Dendritic cell treated with granulocyte-macrophage colony-stimulating factor and Interleukin-4, amounts not matched to agents 40 ng/mL and 50 ng/mL, for 4 days (primary cell): ENCODE results near the gene MAN1A2.

Experiments used
- H3K27ac Mint-ChIP-seq: one replicate; pipeline ENCODE4 v1.8.0; 2022; ENCODE audit warnings: mild to moderate bottlenecking, mixed read lengths
- H3K27me3 Mint-ChIP-seq: one replicate; pipeline ENCODE4 v1.8.0; 2022; ENCODE audit warnings: mild to moderate bottlenecking, mixed read lengths
- H3K36me3 Mint-ChIP-seq: one replicate; pipeline ENCODE4 v1.8.0; 2022; ENCODE audit warnings: low read depth, mixed read lengths
- H3K4me1 Mint-ChIP-seq: one replicate; pipeline ENCODE4 v1.8.0; 2022; ENCODE audit warnings: low read depth, mixed read lengths
- H3K4me3 Mint-ChIP-seq: one replicate; pipeline ENCODE4 v1.8.0; 2022; ENCODE audit warnings: mild to moderate bottlenecking, moderate library complexity, mixed read lengths
- H3K9me3 Mint-ChIP-seq: one replicate; pipeline ENCODE4 v1.8.0; 2022; ENCODE audit warnings: mixed read lengths
- intact Hi-C: fragments of 100-400 bp; cut with micrococcal nuclease; formaldehyde crosslinking; loops from one replicate; pipeline ENCODE4 v1.15.0; 2022

Gene MAN1A2

DNA sequence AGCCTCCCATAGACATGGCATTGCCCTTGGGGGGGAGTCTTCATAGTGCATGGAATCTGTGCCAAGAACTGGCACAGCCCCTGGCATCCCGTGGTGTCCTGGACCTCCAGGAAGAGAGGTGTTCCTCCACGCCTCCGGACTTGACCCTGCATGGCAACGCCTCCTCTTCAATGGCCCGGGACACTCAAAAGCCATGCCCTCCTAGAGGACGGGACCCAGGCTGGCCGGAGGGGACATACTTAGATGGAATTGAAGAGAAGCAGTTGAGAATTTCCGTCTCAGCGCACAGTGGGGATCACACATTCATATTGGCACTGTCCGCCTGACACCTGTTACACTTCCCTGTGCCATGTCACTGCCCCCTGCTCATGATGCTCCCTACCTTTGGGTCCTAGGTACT lies 200.2 kb downstream of the MAN1A2 start:
- intact Hi-C loops = no loop called here
- peaks cover 2% of the 10 kb centered on the region for H3K27me3 Mint-ChIP-seq
- peaks cover 35% of the 10 kb centered on the region for H3K4me1 Mint-ChIP-seq
- H3K9me3 Mint-ChIP-seq = no peaks in the 10 kb centered on the region
- no peak overlapping the region for H3K27ac Mint-ChIP-seq
- H3K4me3 Mint-ChIP-seq = no peak overlapping the region
- H3K36me3 Mint-ChIP-seq = no peaks in the 10 kb centered on the region

DNA sequence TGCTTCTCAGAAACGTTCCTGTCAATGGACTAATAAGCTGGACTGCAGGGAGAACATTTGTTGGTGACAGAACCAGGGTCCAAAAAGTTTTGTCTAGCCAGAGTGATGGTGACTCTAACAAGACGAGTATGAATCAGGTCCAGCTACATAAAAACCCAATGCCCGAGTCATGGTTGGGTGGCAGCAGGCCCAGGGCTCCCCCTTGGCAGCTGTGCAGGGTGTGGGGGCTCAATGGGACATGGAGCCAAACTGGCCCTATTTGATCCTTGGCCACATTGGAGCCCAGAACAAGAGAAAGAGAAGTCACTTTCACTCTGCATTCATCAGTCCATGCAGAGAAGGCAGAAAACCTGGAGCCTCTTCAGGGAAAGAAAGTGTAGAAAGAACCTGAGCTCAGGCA lies 200.7 kb downstream of the MAN1A2 start:
- intact Hi-C loops = no loop called here
- peaks cover 2% of the 10 kb centered on the region for H3K27me3 Mint-ChIP-seq
- no peaks in the 10 kb centered on the region for H3K36me3 Mint-ChIP-seq
- H3K4me3 Mint-ChIP-seq = no peak overlapping the region
- no peak overlapping the region for H3K27ac Mint-ChIP-seq
- no peaks in the 10 kb centered on the region for H3K9me3 Mint-ChIP-seq
- H3K4me1 Mint-ChIP-seq = peaks cover 35% of the 10 kb centered on the region

DNA sequence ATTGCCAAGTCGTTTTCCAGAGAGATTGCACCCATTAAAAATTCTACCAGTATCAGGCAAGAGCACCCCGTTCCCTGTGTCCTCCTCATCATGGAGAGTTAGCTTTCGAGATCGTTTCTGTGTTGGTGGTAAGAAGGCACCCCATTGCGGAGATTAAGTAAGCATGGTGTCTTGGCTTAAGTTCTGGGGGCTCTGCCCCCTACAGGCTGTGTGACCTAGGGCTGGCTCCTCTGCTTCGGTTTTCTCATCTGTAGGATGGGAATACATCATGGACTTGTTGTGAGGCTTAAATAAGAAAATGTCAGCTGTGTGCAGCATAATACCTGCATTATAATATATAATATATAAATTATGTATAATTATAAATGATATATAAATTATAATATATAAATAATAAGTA lies 201.8 kb downstream of the MAN1A2 start:
- Mint-ChIP-seq H3K9me3 (no peaks in the 10 kb centered on the region), H3K4me3 (no peak overlapping the region), H3K4me1 (peaks cover 24% of the 10 kb centered on the region)

DNA sequence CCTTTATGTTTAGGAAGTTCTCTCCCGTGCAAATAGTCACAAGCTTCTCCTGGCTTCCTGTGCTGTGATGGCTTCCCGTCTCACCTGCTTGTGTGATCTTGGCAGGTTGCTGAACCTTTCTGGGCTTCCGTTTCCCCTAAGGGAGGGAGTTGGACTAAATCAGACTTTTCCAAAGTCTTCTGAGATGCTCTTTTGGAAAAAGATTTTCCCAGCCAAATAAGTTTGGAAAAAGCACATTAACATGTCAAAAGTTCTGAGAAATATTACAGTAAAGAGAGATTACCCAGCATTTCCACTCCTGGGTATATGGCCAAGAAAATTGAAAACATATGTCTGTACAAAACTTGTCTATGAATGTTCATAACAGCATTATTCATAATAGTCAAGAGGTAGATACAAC lies 202.6 kb downstream of the MAN1A2 start:
- H3K27me3 Mint-ChIP-seq = no peaks in the 10 kb centered on the region
- no peak overlapping the region for H3K27ac Mint-ChIP-seq
- H3K4me3 Mint-ChIP-seq = no peak overlapping the region

More for the DNA sequence above, 201.8 kb downstream of the MAN1A2 start:
- Mint-ChIP-seq H3K27ac (no peak overlapping the region), H3K27me3 (no peaks in the 10 kb centered on the region), H3K36me3 (no peaks in the 10 kb centered on the region)
- intact Hi-C loops = no loop called here

DNA sequence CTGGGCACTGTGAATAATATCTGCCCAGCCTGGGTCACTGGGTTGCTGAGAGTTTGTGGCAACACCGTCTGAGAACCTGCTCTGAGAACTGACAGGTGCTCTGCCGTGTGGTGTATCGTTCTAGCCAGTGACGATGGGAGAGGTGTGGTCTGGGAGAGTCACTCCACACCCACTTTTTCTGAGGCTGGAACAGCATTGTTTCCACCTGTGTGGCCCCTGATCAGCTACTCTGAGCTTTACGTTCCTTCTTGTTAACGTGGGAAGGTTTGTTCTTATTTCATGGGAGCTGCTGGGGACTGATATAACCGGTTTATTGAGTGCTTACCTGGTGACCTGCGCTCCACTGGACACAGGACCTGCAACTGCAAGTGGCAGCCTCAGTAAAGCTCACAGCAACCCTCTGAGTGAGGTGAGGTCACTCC lies 203.8 kb downstream of the MAN1A2 start:
- H3K27ac Mint-ChIP-seq = no peak overlapping the region
- intact Hi-C loops = no loop called here
- H3K27me3 Mint-ChIP-seq = no peaks in the 10 kb centered on the region
- H3K4me1 Mint-ChIP-seq = peaks cover 8% of the 10 kb centered on the region
- no peaks in the 10 kb centered on the region for H3K9me3 Mint-ChIP-seq
- H3K4me3 Mint-ChIP-seq = no peak overlapping the region
- H3K36me3 Mint-ChIP-seq = no peaks in the 10 kb centered on the region

More for the DNA sequence above, 202.6 kb downstream of the MAN1A2 start:
- H3K9me3 Mint-ChIP-seq = no peaks in the 10 kb centered on the region
- H3K4me1 Mint-ChIP-seq = peaks cover 16% of the 10 kb centered on the region
- intact Hi-C loops = no loop called here
- no peaks in the 10 kb centered on the region for H3K36me3 Mint-ChIP-seq

DNA sequence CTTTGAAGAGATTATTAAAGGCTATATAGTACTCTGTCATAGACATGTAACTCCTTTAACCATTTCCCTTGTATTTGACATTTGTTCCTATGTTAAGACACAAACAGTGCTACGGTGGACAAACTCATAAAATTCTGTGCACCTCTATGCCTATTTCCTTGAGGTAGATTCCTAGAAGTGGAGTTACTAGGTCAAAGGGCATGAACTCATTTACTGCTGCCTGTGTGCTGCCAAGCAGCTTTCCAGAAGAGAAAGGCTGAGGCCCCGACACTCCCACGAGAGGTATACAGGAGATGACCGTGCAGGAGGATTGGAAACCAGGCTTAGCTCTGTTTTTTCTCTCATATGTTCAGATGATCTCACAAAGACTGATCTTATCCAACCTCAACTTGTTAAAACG lies 204.2 kb downstream of the MAN1A2 start:
- Mint-ChIP-seq H3K27ac (no peak overlapping the region), H3K9me3 (no peaks in the 10 kb centered on the region), H3K36me3 (no peaks in the 10 kb centered on the region), H3K4me3 (no peak overlapping the region), H3K27me3 (no peaks in the 10 kb centered on the region), H3K4me1 (peaks cover 8% of the 10 kb centered on the region)
- intact Hi-C loops = no loop called here

DNA sequence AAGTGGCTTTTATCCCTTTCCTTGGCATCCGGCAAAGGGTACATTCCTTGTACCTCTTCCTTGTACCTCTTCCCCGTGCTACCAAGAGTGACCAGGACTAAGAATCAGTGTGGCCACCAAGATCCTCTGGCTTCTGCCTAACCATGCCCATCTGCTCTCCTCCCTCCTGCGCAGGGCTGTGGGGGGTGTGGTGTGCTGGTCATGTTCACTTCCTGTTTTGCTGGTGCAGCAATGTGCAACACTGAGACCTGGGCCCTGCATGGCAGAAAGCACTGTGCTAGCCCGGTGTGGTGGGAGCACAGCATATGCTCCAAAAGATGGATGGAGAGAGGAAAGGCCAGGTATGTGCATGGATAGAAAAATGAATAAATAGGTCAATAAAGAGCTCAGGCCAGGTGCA lies 205.3 kb downstream of the MAN1A2 start:
- Mint-ChIP-seq H3K27ac (no peak overlapping the region), H3K27me3 (no peaks in the 10 kb centered on the region), H3K9me3 (no peaks in the 10 kb centered on the region), H3K4me1 (peaks cover 8% of the 10 kb centered on the region), H3K36me3 (no peaks in the 10 kb centered on the region), H3K4me3 (no peak overlapping the region)
- intact Hi-C loops = no loop called here

DNA sequence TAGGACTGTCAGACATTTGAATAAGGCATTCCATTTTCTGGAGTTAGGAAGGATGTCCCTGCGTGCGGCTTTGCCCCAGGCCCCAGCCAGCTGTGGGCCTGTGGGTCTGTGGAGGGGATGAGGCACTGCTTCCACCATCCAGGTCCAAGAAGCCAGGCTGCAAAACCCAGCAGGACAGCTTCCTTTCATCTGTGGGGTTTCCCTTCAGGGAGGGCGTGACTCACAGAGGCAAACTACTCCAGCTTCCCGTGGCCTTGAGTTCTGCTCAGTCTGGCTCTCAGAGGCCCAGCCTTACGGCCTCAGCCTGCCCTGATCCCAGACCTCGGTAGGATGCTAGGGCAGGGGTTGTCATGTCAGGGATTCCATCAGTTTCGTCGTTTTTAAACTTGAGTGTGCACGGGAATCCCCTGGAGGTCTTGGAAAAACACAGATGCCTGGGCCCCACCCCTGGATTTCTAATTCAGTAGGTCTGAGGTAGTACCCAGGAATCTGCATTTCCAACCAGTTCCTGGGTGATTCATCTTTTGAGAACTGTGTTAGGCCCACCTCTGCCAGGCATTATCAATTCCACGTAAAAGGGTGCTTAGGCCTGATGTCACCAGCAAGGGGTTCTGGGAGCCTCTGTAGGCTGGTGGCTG lies 206.3 kb downstream of the MAN1A2 start:
- intact Hi-C loops = no loop called here
- Mint-ChIP-seq H3K4me3 (no peak overlapping the region), H3K9me3 (no peaks in the 10 kb centered on the region), H3K27me3 (no peaks in the 10 kb centered on the region), H3K36me3 (no peaks in the 10 kb centered on the region), H3K4me1 (peaks cover 8% of the 10 kb centered on the region), H3K27ac (no peak overlapping the region)

DNA sequence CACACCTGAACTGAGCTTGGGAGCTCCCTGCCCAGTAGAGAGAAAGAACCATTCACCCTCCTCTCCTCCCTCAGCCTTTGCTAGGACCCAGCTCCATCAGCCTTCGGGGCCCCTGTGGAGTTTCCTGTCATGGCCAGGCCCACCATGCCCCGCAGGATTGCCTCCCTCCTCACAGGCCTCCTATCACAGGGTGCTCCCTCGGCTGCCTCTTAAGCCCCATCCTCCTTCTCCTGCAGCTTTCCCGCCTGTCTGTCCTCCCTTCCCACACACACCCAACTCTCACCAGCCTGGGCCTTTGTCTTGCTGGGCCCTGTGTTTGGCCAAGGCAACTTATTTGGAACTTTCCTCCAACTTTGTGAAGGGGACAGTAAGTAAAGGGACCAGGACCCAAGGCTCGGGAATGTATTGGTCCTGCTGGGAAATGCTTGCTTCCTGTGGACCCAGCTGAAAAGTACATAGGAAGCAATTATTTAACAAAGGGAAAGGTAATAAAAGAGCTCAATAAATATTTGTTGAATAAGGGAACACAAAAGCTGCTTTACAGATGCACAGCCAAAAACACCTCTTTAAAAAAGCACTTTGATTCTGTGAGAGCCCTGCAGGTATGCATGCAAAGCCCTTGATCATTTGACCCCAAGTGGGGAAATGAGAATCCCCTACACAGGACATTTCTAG lies 207.0 kb downstream of the MAN1A2 start:
- Mint-ChIP-seq H3K36me3 (no peaks in the 10 kb centered on the region), H3K4me3 (no peak overlapping the region), H3K27me3 (no peaks in the 10 kb centered on the region), H3K9me3 (no peaks in the 10 kb centered on the region), H3K27ac (no peak overlapping the region), H3K4me1 (peaks cover 8% of the 10 kb centered on the region)
- intact Hi-C loops = no loop called here

DNA sequence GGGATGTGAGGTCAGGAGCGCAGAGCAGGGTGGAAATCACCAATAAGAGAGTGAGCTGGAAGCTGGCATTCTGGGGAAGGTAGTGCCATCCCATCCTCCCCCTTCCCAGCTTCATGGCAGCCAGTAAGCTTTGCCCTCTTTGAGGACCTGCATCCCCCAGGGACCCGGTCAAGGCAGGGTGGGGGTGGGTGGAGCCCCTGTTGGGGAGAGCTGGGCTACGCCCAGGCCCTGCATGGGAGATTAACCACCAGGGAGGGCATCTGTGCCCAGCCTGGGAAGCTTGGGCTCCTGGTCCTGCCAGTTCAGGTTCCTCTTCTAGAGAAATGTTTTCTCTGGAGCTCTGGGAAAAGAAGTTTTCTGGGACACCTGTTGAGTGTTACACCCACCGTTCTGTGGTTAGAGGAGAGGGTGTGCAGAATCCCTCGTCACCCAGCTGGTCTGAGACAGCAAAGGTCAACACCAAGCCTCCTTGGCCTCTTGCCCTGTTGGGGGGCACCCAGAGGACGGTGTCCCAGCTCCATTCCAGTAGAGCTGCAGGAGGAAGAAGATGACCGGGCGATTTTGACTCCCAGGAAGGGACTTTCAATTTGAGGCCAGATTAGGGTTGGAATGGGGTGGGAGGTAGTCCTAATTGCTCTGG lies 208.5 kb downstream of the MAN1A2 start:
- H3K4me1 Mint-ChIP-seq = peaks cover 8% of the 10 kb centered on the region
- H3K36me3 Mint-ChIP-seq = no peaks in the 10 kb centered on the region
- no peak overlapping the region for H3K27ac Mint-ChIP-seq

DNA sequence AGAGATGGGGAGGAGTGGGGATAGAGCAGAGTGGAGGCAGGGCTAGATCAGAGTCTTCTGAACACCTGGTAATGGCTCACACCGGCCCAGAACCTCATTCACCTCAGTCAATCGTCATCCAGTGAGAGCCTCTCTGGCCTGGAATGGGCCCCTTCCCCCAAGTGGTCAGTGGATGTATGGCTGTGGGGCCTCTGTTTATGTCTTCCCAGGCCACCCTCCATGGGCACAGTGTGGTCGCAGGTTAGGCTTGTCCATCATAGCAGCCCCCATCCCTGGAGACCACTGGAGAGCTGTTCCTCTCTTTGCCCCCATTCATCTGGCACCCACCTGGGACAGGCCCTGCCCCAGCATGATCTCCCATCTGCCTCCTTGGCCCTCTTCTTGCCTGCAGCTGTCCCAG lies 209.0 kb downstream of the MAN1A2 start:
- H3K36me3 Mint-ChIP-seq = no peaks in the 10 kb centered on the region
- peaks cover 8% of the 10 kb centered on the region for H3K4me1 Mint-ChIP-seq
- H3K9me3 Mint-ChIP-seq = no peaks in the 10 kb centered on the region
- no peak overlapping the region for H3K27ac Mint-ChIP-seq
- no peaks in the 10 kb centered on the region for H3K27me3 Mint-ChIP-seq
- no peak overlapping the region for H3K4me3 Mint-ChIP-seq
- intact Hi-C loops = no loop called here

More for the DNA sequence above, 208.5 kb downstream of the MAN1A2 start:
- Mint-ChIP-seq H3K4me3 (no peak overlapping the region), H3K9me3 (no peaks in the 10 kb centered on the region), H3K27me3 (no peaks in the 10 kb centered on the region)
- intact Hi-C loops = no loop called here

DNA sequence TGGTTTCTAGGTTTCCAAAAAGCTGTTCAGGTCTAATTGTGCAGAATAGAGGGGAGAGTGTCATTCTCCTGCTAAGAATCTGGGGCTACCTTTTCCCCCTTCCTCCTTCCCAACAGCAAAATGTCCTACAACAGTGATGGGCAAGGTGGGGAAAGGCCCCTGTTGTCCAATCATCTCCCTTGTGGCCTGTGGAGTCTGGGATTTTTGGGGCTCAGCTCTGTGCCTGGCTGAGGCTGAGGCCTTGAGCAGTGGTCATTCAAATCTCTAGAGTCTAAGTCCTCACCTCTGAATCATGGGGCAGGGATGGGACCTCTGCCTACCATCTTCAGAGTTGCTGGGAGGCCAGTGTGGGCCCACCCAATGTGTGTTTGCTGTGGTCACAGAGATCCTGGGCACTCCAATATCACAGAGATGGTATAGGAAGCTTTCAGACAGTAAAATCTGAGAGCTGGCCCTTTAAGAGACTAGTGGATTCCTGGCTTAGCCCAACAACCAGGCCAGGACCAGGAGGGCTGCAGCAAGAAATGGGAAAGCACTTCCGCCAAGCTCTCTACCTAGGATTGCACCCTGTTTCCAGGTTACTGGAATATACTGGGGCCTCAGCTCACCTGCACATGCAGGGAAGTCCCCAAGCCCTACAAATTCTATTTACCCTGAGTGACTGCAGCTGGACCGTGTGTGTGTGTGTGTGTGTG lies 210.1 kb downstream of the MAN1A2 start:
- H3K27me3 Mint-ChIP-seq = no peaks in the 10 kb centered on the region
- H3K4me1 Mint-ChIP-seq = peaks cover 6% of the 10 kb centered on the region
- intact Hi-C loops = no loop called here
- no peaks in the 10 kb centered on the region for H3K36me3 Mint-ChIP-seq
- H3K4me3 Mint-ChIP-seq = no peak overlapping the region
- H3K27ac Mint-ChIP-seq = no peak overlapping the region
- no peaks in the 10 kb centered on the region for H3K9me3 Mint-ChIP-seq

DNA sequence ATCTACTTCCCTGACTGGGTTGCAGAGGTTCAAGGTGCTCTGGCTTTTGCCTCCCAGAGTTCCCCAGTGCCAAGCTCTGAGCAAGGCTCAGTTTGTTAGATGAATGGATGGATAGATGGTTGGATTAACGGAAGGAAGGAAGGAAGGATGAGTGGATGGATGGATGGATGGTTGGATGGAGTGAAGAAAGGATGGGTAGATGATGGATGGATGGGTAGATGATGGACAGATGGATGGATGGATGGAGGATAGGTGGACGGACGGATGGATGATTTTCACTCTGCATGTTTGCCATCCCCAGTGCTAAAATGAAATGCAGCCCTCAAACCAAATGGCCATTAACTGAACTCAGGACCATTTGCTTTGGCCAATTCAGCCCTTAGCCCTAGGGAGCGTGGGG lies 211.2 kb downstream of the MAN1A2 start:
- Mint-ChIP-seq H3K4me3 (no peak overlapping the region), H3K4me1 (no peaks in the 10 kb centered on the region), H3K27me3 (no peaks in the 10 kb centered on the region), H3K9me3 (no peaks in the 10 kb centered on the region), H3K36me3 (no peaks in the 10 kb centered on the region), H3K27ac (no peak overlapping the region)
- intact Hi-C loops = no loop called here
